COR-L47 (cell line): ENCODE measurements around the gene SRM.
A peak's percentile ranks its signal among the peaks of the same experiment; 100 is the strongest.
"Not testable (repeated sequence)": the region's sequence is repeated elsewhere in the genome, so short reads cannot be mapped to it uniquely, and the experiment has no call there.

Source experiments
- DNase-seq: peaks from one replicate; lab custom pipeline; 2025; lab: John Stamatoyannopoulos, UW

The SRM gene

DNA sequence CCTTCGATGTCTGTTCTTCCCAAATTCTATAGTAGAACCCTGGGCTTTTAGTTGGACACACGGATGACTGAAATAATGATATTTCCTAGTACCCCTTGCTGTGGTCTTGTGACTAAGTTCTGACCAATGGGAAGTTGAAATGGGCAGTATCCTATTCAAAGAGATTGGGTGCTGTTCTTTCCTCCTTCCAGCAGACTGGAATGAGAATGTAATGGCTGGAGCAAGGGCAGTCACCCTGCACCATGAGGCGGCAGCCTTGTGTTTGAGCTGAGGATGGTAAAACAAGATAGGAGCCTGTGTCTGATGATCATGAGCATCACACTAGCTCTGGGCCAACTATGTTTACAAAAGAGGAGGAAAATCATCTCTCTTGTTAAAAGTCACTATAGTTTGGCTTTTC lies 5.1 kb upstream of the SRM start:
- DNase-seq, result no peak

GRCh38 chr1:11063937-11064537 lies 4.2 kb upstream of the SRM start:
- not testable (repeated sequence) for DNase-seq

DNA sequence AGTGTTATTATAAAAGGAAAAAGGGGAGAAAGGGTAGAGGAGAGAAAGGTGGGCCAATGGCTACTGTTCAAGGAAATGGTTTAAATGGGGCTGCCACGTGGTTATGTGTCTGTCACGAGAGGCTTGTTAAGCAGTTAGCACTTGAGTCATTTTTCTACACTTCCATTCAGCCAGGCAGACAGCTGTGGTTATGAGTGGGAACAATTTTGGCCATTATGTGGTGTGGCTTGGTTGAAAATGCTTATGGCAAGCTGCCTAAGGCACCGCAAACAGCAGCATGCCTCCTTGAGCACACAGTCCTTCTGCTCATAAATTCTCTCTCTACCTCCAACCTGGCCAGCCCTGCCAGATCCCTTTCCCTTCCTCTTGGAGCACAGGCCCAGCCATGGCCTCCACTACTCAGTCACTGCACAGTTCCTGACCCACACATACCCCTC lies 3.2 kb upstream of the SRM start:
- no peak for DNase-seq

- DNase-seq, result no peak
Measured at GRCh38 chr1:11061652-11062365, 2.0 kb upstream of the SRM start.

DNA sequence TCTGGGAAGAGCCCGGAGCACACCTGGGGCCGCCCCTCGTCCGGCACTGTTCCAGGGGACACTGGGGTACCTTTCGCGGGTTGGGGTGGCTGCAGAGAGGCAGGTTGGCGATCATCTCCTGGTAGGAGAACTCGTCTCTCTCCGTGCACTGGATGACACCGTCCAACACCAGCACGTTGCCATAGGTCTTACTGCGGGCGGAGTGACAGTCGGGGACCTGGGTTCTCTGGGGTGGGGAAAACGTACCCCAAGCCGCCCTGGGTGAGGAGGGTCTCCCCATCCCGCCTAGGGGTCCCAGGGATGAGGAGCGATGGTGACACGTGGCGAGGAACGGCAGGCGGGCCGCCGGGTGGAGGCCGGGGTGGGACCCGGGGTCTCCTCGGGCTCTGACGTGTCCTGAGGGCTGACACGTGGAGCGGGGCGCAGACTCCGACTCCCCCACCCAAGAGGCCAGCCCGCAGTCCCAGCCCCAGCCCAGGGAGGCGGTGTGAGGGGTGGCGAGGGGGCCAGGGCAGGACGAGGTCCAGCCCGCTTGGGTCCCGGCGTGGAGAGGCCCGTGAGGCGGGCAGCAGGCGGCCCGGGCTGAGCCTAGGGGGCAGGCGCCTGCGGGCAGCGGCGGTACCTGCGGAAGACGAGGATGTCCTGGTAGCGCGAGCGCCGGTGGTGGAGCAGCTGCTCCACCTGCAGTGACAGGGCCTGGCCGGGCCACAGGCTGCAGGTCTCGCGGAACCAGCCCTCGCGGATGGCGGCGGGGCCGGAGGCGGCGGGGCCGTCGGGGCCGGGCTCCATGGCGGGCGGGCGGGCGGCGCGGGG lies 457 bp downstream of the SRM start:
- DNase-seq, result no peak

DNA sequence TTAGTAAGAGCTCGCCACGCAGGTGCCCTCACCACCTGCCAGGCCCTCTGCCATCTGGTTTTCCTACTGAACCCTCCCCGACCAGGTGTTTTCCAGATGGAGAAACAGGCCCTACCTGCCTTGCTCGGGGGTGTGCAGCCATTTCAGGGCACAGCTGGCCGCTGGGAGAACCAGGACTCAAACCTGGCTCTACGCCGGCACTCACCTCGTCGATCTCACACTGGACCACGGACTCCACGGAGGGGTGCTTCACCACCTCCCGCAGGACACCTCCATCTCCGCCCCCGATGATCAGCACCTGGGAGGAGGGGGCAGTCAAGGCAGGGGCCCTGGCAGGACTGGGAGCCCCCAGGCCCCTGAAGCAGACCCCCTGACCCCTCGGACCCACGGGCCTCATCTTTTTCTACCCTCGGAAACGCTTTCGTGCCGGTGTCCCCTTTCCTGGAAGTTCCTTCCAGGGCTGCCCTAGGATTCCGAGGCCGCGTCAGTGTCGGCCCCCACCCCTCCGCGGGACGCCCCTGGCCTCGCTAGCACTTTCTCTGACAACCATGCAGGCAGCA lies 1.1 kb downstream of the SRM start:
- peak; percentile 54 for DNase-seq

GRCh38 chr1:11058026-11058425 lies 1.8 kb downstream of the SRM start:
- no peak for DNase-seq

DNA sequence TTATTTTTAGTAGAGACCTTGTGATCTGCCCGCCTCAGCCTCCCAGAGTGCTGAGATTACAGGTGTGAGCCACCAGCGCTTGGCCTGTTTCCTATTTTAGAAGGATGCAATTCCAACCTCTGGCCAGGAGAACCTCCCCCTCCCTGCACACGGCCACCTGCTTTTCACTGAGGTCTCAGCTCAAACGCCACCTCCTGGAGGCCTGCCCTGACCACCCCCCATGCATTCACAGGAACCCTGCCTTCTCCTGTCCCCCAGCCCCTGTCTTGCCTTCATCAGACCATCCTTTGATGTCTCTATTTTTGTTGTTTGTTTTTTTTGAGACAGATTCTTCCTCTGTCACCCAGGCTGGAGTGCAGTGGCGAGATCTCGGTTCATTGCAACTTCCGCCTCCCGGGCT lies 2.3 kb downstream of the SRM start:
- no peak for DNase-seq

- no peak for DNase-seq
Measured at GRCh38 chr1:11056504-11056903, 3.3 kb downstream of the SRM start.

DNA sequence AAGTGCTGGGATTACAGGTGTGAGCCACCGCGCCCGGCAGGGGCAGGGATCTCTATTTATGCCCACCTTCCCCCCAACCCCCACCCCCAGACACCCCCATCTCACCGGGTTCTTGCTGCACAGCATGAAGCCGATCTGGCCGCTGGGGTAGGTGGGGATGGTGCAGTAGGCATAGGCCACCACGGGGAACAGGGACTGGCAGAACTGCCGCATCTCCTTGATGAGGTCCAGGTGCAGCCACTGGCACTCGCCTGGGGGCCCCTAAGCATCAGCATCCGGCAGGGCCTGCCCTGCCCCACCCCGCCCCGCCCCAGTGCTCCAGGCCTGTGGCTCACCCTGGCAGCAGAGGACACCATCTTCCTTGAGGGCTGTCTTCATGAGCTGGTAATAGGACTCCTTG lies 4.1 kb downstream of the SRM start:
- DNase-seq, result no peak

GRCh38 chr1:11054666-11055065 lies 5.2 kb downstream of the SRM start:
- no peak for DNase-seq

DNA sequence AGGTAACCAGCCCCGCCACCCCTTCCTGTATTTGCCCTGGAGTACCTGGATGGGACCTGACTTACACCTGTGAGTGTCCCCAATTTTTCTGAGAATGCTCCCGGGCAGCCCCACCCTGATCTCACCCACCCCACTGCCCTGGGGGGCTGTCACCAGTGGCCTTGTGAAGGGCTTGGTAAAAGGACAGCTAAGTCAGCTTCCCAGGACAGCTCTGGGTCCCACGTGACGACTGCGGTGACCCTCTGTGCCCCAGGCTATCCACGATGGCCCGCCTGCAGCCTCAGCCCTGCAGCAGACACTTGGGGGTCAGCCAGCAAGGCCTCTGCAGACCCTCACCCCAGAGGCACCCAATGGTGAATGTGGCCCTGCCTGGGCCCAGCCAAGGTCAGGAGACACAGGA lies 5.6 kb downstream of the SRM start:
- no peak for DNase-seq

DNA sequence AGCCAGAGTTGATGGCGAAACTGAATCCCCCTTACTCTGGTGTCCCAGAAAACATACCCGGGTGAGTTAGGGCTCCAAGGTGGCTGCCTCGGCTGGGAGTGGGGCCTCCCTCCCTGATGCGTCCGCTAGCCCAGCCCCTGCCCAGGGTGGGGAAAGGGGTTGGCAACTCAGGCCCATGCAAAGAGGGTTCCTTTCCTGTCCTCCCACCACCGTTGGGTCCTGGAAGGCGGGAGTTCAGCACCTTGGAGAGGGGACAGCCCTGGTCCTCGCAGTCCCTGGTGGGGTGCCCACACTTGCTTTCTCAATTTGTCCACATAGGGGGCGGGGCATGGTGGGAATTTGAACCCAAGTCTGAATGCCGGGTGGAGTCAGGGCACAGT lies 6.1 kb downstream of the SRM start:
- no peak for DNase-seq

DNA sequence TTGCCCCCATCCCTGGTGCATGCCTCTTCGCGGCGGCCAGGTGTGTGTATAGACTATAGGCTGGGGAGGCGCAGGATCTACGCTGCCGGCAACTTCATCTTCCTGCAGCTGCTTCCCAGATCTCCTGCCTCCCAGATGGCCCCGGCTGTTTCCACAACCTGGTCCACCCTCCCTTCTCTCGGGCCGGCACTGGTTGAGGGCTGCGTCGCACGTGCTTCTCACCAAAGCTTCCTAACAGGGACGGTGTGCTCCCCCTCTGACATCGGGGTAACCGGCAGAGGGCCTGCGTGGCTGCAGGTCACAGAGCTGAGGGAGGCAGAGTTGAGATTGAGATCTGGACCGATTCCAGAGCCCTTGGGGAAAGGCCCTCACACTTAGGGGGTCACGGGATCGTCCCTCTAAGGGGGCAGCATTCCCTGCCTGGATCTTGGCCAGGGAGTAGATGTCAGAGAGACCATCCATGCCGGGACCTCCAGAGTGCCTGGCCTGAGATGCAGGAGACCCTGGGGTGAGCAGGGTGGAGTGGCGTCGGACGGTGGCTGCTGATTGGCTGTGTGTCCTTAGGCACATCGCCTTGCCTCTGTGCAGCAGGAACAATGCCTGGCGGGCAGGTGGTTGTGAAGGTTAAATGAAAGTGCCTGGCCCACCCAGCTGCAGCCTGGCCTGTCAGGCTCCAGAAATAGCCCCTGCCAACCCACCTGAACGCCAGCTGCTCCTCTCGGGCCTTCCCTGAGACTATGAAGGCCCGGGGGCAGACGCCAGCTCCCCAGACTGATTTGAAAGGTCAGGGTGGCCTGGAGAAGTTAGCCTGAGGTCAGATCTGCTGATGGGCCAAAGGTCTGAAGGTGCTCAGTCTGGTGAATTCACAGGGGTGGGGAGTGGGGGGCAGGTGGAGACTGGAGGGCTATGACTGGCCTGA lies 6.7 kb downstream of the SRM start:
- no peak for DNase-seq

GRCh38 chr1:11051781-11052511 lies 7.9 kb downstream of the SRM start:
- DNase-seq, result no peak

DNA sequence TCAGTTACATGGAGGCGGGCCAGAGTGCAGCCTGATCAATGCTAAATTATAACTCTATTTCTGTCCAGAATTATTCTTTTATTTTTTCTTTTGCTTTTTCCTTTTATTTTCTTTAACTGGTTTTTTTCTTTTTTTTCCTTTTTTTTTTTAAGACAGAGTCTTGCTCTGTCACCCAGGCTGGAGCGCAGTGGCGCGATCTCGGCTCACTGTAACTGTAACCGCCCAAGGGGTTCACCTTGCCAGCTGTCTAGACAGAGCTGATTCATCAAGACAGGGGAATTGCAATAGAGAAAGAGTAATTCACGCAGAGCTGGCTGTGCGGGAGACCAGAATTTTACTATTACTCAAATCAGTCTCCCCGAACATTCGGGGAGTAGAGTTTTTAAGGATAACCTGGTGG lies 8.7 kb downstream of the SRM start:
- DNase-seq, result not testable (repeated sequence)

DNA sequence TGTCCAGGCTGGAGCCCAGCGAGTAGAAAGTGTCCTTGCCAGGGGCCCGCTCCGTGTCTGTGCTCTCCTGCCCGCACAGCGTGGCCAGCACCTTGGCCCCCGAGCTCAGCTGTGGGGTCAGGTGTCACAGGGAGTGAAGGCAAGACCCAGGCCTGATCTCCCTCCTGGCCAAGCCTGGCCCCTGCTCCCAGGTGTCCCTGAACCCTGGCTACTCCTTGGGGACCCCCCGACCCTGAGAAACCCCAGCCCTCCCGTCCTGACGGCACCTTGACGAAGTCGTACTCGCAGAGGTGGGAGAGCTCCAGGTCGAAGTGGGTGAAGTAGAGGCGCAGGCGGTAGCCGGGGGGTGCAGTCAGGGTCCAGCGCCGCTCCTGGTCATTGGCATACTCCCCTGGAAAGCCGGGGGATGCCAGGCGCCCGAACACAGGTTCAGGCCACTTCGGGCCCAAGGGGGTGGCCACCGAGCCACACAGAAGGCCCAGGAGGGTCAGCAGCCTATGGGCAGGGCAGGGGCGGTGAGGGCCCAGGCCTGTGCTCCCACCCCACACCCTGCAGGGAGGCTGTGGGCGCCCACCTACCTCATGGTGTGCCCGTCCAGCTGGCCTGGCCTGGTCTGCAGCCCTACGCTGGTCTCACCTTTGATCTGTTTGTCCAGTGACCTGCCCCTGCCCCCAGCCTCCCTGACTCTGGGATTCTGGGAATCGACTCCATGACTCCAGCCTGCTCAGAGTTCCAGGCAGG lies 13.0 kb downstream of the SRM start, which contains the start of gene MASP2:
Gene MASP2, minus strand, starts transcription at position 615 of the 741 bp plus-strand sequence. Its CDS starts 32 bp downstream, at position 583.
- DNase-seq, result no peak

GRCh38 chr1:11046270-11046566 lies 13.6 kb downstream of the SRM start:
- no peak for DNase-seq

DNA sequence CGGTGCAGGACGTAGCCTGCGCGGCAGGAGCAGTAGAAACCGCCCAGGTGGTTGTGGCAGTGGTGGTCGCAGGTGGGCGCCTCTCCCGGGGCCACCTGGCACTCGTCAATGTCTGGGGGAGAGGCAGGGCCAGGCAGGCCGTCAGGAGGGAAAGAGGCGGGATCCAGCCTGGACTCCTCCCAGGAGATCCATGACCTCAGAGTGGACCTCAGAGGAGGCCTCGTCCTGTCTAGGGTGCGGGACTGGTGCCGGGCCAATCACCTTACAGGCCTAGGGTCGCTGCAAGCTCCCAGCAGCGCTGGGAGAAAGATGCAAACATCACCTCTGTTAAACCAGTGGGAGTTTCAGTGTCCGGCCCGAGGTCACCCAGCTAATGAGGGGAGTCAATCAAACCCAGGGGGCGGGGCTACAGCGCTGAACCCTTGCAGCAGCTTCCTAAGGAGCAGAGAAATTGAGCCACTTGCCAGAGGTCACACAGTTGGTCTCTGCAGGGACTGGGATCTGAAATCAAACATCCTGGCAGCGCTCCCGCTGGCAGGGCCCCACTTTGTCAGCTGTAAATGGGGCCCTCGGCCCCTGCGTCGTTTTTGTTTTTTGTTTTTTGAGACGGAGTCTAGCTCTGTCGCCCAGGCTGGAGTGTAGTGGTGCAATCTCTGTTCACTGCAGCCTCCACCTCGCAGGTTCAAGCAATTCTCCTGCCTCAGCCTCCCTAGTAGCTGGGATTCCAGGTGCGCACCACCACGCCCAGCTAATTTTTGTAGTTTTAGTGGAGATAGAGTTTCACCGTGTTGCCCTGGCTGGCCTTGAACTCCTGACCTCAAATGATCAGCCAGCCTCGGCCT lies 14.2 kb downstream of the SRM start:
- DNase-seq, result no peak
